ENCODE measurements around the gene STK16. TPM values are rescaled to one million over a fixed set of nuclear protein-coding genes. Genes with fewer than 3 reads are reported as not detected.

Gene STK16
- total and polyA plus RNA-seq, 2 of the 13 experiments (the other 11 are each of a cell fraction or from before 2014, with no cell fraction given), result 28.0 to 50.9 TPM

GRCh38 chr2:219218732-219219701, 26.3 kb upstream of the STK16 start, which contains the start of gene ABCB6 (continued):
- TF ChIP-seq LRRFIP1 (CRISPR knock-in tag; conservative IDR thresholded peaks at IDR 0.05) (peak; percentile 63; the same call in 1 of the 2 replicates), ZNF678 (CRISPR knock-in tag; IDR thresholded peaks at IDR 0.05) (0 out of 2 replicates have a peak, but pooled peaks have one; percentile 25), MTF2 (CRISPR knock-in tag; IDR thresholded peaks at IDR 0.05; ENCODE audit: borderline replicate concordance) (peak; percentile 94; the same call in 1 of the 2 replicates), MAFG (CRISPR knock-in tag; IDR thresholded peaks at IDR 0.05) (no peak), HNRNPUL1 (IDR thresholded peaks at IDR 0.05; ENCODE audit: low read depth, low read length) (no peak), HCFC1 (IDR thresholded peaks at IDR 0.05; ENCODE audit: low read depth, low read length) (no peak; the same call in 1 of the 2 replicates), PBX3 (CRISPR knock-in tag; IDR thresholded peaks at IDR 0.05; ENCODE audit: borderline replicate concordance) (no peak; the same call in 1 of the 2 replicates), HNF1A (IDR thresholded peaks at IDR 0.05; ENCODE audit: low read depth) (no peak), HNF1A (CRISPR knock-in tag; IDR thresholded peaks at IDR 0.05; ENCODE audit: borderline replicate concordance) (peak; percentile 79; the same call in 1 of the 2 replicates), ZNF619 (CRISPR knock-in tag; IDR thresholded peaks at IDR 0.05) (peak; percentile 75; the same call in 1 of the 2 replicates), MNT (IDR thresholded peaks at IDR 0.05) (peak; percentile 67), CHD2 (IDR thresholded peaks at IDR 0.05; ENCODE audit: low read depth, low read length) (no peak), RBM22 (optimal IDR thresholded peaks at IDR 0.05; ENCODE audit: low read length) (peak; percentile 96), KLF13 (CRISPR knock-in tag; IDR thresholded peaks at IDR 0.05) (peak; percentile 73), ZNF550 (CRISPR knock-in tag; IDR thresholded peaks at IDR 0.05; ENCODE audit: borderline replicate concordance) (peak; percentile 59; the same call in 1 of the 2 replicates), ZNF383 (CRISPR knock-in tag; IDR thresholded peaks at IDR 0.05; ENCODE audit: borderline replicate concordance) (no peak), AGO2 (optimal IDR thresholded peaks at IDR 0.05; ENCODE audit: low read depth, low read length) (peak; percentile 99), FOSL2 (CRISPR knock-in tag; IDR thresholded peaks at IDR 0.05) (peak; percentile 56; the same call in 1 of the 2 replicates), ZNF644 (CRISPR knock-in tag; IDR thresholded peaks at IDR 0.05; ENCODE audit: low read depth) (no peak), HHEX (CRISPR knock-in tag; IDR thresholded peaks at IDR 0.05) (no peak)
